ENCODE measurements around the gene CRYGN.

The CRYGN gene

GRCh38 chr7:151439855-151440798, at the start of gene CRYGN:
Gene CRYGN, minus strand, starts transcription at chr7:151440141. Its CDS starts 224 bp downstream, at chr7:151439917.
- DNase-seq (ENCODE audit: low spot score): peak; percentile 47

GRCh38 chr7:151489498-151489897, 49.6 kb upstream of the CRYGN start:
- no peak for DNase-seq (ENCODE audit: low spot score)

GRCh38 chr7:151488096-151488495, 48.2 kb upstream of the CRYGN start:
- no peak for DNase-seq (ENCODE audit: low spot score)

- no peak for DNase-seq (ENCODE audit: low spot score)
These were observed 47.3 kb upstream of the CRYGN start for GRCh38 chr7:151487228-151487627.

- DNase-seq (ENCODE audit: low spot score): no peak
These were observed 46.1 kb upstream of the CRYGN start for GRCh38 chr7:151486074-151486473.

GRCh38 chr7:151484971-151485707, 45.2 kb upstream of the CRYGN start:
- peak; percentile 71 for DNase-seq (ENCODE audit: low spot score)

GRCh38 chr7:151483711-151483983, 43.7 kb upstream of the CRYGN start:
- no peak for DNase-seq (ENCODE audit: low spot score)

- no peak for DNase-seq (ENCODE audit: low spot score)
These were observed 43.2 kb upstream of the CRYGN start for GRCh38 chr7:151482883-151483710.

GRCh38 chr7:151481650-151482505, 41.9 kb upstream of the CRYGN start:
- no peak for DNase-seq (ENCODE audit: low spot score)

- no peak for DNase-seq (ENCODE audit: low spot score)
These were observed 37.9 kb upstream of the CRYGN start for GRCh38 chr7:151477867-151478266.

GRCh38 chr7:151472644-151473380, 32.9 kb upstream of the CRYGN start:
- no peak for DNase-seq (ENCODE audit: low spot score)

- DNase-seq (ENCODE audit: low spot score): no peak
These were observed 30.8 kb upstream of the CRYGN start for GRCh38 chr7:151470711-151471110.

GRCh38 chr7:151469281-151469680, 29.3 kb upstream of the CRYGN start:
- DNase-seq (ENCODE audit: low spot score): no peak

- DNase-seq (ENCODE audit: low spot score): no peak
These were observed 28.5 kb upstream of the CRYGN start for GRCh38 chr7:151468217-151469018.

GRCh38 chr7:151465169-151465568, 25.2 kb upstream of the CRYGN start:
- no peak for DNase-seq (ENCODE audit: low spot score)

- DNase-seq (ENCODE audit: low spot score): no peak
These were observed 22.4 kb upstream of the CRYGN start for GRCh38 chr7:151462306-151462779.

- no peak for DNase-seq (ENCODE audit: low spot score)
These were observed 21.9 kb upstream of the CRYGN start for GRCh38 chr7:151461942-151462230.

- no peak for DNase-seq (ENCODE audit: low spot score)
These were observed 21.4 kb upstream of the CRYGN start for GRCh38 chr7:151461096-151461941.

- DNase-seq (ENCODE audit: low spot score): no peak
These were observed 20.5 kb upstream of the CRYGN start for GRCh38 chr7:151460474-151460855.
